OCI-LY3 (cell line): ENCODE results near the gene ATOH7.
A peak's percentile ranks its signal among the peaks of the same experiment; 100 is the strongest.

Experiments used
- H2AFZ ChIP-seq: fragments of 200-600, 300-600 bp; shearing (Covaris generic); 2 replicates; pipeline ENCODE4 v1.6.0; 2014; ENCODE audit warnings: antibody characterized with exemption, low read depth, low read length
- H3K27ac ChIP-seq: fragments of 200-600, 300-600 bp; sonication (generic); 2 replicates; pipeline ENCODE4 v1.5.1; 2014; ENCODE audit warnings: mild to moderate bottlenecking, low read length, moderate library complexity, mixed read lengths
- H3K27me3 ChIP-seq: fragments of 200-600, 300-600 bp; sonication (generic); 2 replicates; pipeline ENCODE4 v1.6.1; 2014; ENCODE audit warnings: low read depth, low read length, mixed read lengths
- H3K36me3 ChIP-seq: fragments of 200-600, 300-600 bp; sonication (generic); replicated peaks from 2 replicates; pipeline ENCODE3; 2014; ENCODE audit warnings: low read depth, low read length, mixed read lengths
- H3K4me1 ChIP-seq: fragments of 300-600, 200-600 bp; sonication (generic); 2 replicates; pipeline ENCODE4 v1.6.1; 2014; ENCODE audit warnings: low read length, mixed read lengths
- H3K4me2 ChIP-seq: fragments of 200-600, 300-600 bp; sonication (generic); 2 replicates; pipeline ENCODE4 v1.6.1; 2014; ENCODE audit warnings: low read length, mixed read lengths
- H3K4me3 ChIP-seq: fragments of 300-600, 200-600 bp; sonication (generic); 2 replicates; pipeline ENCODE4 v1.5.1; 2014; ENCODE audit warnings: antibody characterized with exemption, mild to moderate bottlenecking, low read length, moderate library complexity
- H3K79me2 ChIP-seq: fragments of 300-600, 200-600 bp; shearing (Covaris generic); 2 replicates; pipeline ENCODE4 v1.6.1; 2014; ENCODE audit warnings: mild to moderate bottlenecking, low read length, mixed read lengths
- H3K9ac ChIP-seq: fragments of 300-600, 200-600 bp; shearing (Covaris generic); 2 replicates; pipeline ENCODE4 v1.6.0; 2014; ENCODE audit warnings: mild to moderate bottlenecking, low read length, moderate library complexity
- H3K9me3 ChIP-seq: fragments of 200-600, 300-600 bp; shearing (Covaris generic); 2 replicates; pipeline ENCODE4 v1.6.1; 2014; ENCODE audit warnings: low read length, mixed read lengths; ENCODE audit not compliant: insufficient read depth
- H4K20me1 ChIP-seq: fragments of 200-600, 300-600 bp; sonication (generic); 2 replicates; pipeline ENCODE4 v1.6.1; 2016; ENCODE audit warnings: low read length, mixed read lengths; ENCODE audit not compliant: insufficient read depth
- EZH2phosphoT487 ChIP-seq: fragments of 200-600 bp; shearing (Covaris generic); IDR thresholded peaks from 2 replicates; pipeline ENCODE4 v1.6.1; 2018; ENCODE audit warnings: antibody characterized with exemption, mixed run types, low read depth
- TF ChIP-seq, protein P1 (sequence below): fragments of 200-600, 300-600 bp; sonication (generic); IDR thresholded peaks from 2 replicates; pipeline ENCODE4 v1.5.1; 2014; ENCODE audit warnings: antibody characterized with exemption, low read length, low read depth

The ATOH7 gene

DNA sequence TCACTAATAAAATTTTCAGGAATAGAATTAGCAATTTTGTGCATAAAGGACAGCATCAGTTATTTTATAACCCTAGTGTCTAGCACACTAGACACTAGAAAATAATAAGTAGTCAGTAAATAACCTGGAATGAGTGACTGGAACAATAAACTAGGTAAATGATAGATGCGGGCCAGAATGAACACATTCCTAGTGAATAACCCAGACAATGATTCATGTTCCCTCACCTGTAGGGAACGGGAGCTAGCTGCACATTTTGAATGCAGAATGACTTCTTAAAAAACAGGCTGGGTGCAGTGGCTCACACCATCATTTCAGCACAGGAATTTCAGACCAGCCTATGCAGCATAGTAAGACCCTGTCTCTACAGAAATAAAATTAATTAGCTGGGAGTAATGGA is 3.2 kb upstream of the ATOH7 start:
- Histone ChIP-seq H3K4me2 (no peak overlapping the region), H3K9ac (no peak overlapping the region), H3K9me3 (no peaks in the 10 kb centered on the region), H3K36me3 (no peaks in the 10 kb centered on the region), H2AFZ (no peak overlapping the region), H3K4me1 (no peaks in the 10 kb centered on the region), H3K4me3 (no peak overlapping the region), H3K27ac (no peak overlapping the region), H3K79me2 (no peaks in the 10 kb centered on the region), H3K27me3 (0 out of 2 replicates have a peak, but pooled peaks cover 11% of the 10 kb centered on the region), H4K20me1 (no peaks in the 10 kb centered on the region)
- no peak for TF ChIP-seq EZH2phosphoT487
- TF ChIP-seq, protein P1, sequence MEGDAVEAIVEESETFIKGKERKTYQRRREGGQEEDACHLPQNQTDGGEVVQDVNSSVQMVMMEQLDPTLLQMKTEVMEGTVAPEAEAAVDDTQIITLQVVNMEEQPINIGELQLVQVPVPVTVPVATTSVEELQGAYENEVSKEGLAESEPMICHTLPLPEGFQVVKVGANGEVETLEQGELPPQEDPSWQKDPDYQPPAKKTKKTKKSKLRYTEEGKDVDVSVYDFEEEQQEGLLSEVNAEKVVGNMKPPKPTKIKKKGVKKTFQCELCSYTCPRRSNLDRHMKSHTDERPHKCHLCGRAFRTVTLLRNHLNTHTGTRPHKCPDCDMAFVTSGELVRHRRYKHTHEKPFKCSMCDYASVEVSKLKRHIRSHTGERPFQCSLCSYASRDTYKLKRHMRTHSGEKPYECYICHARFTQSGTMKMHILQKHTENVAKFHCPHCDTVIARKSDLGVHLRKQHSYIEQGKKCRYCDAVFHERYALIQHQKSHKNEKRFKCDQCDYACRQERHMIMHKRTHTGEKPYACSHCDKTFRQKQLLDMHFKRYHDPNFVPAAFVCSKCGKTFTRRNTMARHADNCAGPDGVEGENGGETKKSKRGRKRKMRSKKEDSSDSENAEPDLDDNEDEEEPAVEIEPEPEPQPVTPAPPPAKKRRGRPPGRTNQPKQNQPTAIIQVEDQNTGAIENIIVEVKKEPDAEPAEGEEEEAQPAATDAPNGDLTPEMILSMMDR = no peak

DNA sequence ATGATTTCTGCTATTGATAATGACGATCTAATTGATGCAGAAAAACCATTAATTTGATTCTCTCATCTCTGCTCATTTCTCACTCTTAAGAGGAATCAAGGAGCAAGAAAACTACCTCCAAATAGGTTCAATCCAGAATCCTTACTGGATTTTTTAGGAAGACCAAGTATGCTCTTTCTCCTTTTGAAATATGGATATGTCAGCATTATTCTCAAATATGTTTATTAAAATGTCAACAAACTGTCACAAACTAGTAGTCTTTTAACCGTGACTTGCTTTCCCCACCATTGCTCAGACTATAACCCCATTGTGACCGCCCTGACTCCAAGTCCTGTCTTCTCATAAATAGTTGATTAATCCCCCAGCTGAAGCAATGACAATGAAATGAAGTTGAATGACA is 1.1 kb upstream of the ATOH7 start:
- Histone ChIP-seq H3K27me3 (0 out of 2 replicates have a peak, but pooled peaks cover 11% of the 10 kb centered on the region), H3K4me2 (no peak overlapping the region), H4K20me1 (no peaks in the 10 kb centered on the region), H3K27ac (no peak overlapping the region), H3K4me3 (no peak overlapping the region), H3K9me3 (no peaks in the 10 kb centered on the region), H3K36me3 (no peaks in the 10 kb centered on the region), H3K9ac (no peak overlapping the region), H2AFZ (no peak overlapping the region), H3K4me1 (no peaks in the 10 kb centered on the region), H3K79me2 (no peaks in the 10 kb centered on the region)
- TF ChIP-seq, protein P1 = no peak
- TF ChIP-seq EZH2phosphoT487 = no peak

DNA sequence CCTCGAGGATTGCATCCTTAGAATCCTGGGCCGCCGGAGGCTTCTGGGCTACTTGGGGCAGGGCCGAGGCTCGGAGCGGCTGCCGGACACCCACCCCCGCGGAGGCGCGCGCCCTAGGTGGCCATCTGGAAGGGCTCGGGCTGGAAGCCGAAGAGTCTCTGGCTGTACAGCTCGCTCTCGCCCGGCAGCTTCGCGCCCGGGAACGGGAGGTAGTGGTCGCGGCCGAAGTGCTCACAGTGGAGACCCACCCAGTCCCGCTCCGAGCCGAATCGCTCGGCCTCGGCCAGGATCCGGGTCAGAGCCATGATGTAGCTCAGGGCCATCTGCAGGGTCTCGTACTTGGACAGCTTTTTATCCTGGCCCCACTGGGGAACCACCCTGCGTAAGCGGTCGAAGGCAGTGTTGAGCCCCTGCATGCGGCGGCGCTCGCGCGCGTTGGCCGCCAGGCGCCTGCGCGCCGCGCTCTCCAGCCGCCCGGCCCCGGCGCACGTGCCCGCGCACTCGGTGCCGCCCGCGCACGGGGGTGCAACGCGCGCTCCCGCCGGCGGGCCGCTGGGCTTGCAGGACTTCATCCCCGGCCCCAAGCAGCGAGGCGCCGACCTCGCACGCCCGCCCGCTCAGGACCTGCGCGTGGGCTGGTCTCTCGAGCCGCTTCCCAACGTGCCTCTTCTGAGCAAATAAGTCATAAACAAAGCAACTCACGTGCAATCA is 652 bp downstream of the ATOH7 start:
- Histone ChIP-seq H3K79me2 (no peaks in the 10 kb centered on the region), H3K4me2 (peak overlapping the region; percentile 34), H3K4me1 (no peaks in the 10 kb centered on the region), H3K9me3 (no peaks in the 10 kb centered on the region), H3K27ac (no peak overlapping the region), H4K20me1 (no peaks in the 10 kb centered on the region), H3K36me3 (no peaks in the 10 kb centered on the region), H3K27me3 (0 out of 2 replicates have a peak, but pooled peaks cover 11% of the 10 kb centered on the region), H3K9ac (no peak overlapping the region), H3K4me3 (peak overlapping the region; percentile 52; the same call in 1 of the 2 replicates), H2AFZ (no peak overlapping the region)
- TF ChIP-seq EZH2phosphoT487 = no peak

DNA sequence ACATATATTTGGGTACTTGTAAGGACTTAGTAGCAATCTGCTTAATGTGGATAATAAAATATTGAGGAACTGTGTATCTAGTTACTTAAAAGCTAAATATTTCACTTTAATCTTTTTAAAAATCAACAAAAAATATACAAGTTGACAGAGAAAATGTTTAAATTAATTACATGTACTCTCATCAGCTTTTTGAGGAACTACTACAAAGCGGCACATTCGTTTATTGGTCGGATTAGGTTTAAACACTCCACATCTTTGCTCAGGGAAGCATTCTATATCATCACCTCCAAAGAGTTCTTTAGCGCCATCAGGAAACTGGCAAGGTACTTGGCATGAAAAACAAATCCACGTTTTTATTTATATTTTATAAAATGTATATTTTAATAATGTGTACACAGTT is 1.6 kb downstream of the ATOH7 start:
- Histone ChIP-seq H3K27ac (no peak overlapping the region), H3K4me3 (no peak overlapping the region), H3K27me3 (0 out of 2 replicates have a peak, but pooled peaks cover 11% of the 10 kb centered on the region)

More for the DNA sequence above, 1.6 kb downstream of the ATOH7 start:
- Histone ChIP-seq H3K79me2 (no peaks in the 10 kb centered on the region), H4K20me1 (no peaks in the 10 kb centered on the region), H3K9ac (no peak overlapping the region), H2AFZ (no peak overlapping the region), H3K9me3 (no peaks in the 10 kb centered on the region), H3K4me2 (no peak overlapping the region), H3K4me1 (no peaks in the 10 kb centered on the region), H3K36me3 (no peaks in the 10 kb centered on the region)
- TF ChIP-seq EZH2phosphoT487 = no peak
- TF ChIP-seq, protein P1 = no peak
